ENCODE measurements around the gene TWF2. TPM values are rescaled to one million over a fixed set of nuclear protein-coding genes. Genes with fewer than 3 reads are reported as not detected.

The TWF2 gene
- total RNA-seq, 1 experiment from 2014 or later: 51.0 TPM

DNA sequence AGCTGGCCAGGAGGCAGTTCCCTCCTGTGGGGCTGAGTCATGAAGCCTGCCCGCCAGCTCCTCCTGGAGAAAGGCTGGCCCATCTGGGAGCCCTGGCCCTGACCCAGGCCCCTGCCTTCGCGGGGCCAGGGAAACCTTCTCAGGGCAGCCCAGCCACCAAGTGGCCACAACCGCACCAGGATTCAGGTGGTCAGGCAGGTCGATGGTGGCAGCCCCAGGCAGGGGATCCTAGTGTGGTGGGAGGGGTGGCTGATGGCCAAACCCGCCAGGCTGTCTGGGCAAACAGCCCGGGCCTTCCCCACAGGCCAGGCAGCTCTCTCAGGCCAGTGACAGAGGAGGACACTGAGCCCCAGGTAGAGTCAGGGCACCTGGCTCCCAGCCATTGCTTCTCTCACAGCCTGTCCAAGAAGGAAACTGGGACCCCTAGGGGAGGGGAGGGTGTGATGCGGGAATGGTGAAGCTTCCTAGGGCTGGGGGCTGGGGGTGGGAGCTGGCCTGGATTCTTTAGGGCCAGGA is 1.2 kb downstream of the TWF2 start:
- DNase-seq (ENCODE audit: low read depth): peak; percentile 96

DNA sequence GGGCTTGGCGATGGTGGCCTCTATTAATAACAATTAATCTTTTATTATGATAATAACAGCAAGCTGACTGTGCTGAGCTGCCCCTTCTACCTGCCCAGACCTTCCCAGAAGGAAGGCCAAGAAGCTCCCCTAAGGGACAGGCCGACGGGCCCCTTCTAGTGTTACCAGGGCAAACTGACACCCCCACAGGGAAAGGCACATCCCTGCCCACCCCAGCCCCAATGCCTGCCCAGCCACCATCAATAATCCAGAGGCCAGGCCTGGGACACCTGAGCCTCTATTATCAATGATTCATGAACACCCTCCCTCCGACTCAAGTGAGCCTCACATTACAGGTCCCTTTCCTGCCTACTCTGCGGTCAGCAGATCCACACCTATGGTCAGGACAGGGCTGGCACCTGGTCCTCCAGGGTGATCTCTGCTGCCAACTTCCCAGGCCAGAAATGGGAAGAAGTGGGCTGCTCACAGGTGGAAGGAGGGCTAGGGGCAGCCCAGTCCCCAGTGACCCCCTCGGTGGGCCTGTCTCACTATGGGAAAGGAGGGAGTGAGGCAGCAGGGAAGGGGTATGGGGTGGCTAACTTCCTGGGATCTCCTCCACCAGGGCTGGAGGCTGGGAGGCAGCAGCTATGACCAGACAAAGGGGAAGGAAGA is 1.8 kb downstream of the TWF2 start:
- DNase-seq (ENCODE audit: low read depth): peak; percentile 50

DNA sequence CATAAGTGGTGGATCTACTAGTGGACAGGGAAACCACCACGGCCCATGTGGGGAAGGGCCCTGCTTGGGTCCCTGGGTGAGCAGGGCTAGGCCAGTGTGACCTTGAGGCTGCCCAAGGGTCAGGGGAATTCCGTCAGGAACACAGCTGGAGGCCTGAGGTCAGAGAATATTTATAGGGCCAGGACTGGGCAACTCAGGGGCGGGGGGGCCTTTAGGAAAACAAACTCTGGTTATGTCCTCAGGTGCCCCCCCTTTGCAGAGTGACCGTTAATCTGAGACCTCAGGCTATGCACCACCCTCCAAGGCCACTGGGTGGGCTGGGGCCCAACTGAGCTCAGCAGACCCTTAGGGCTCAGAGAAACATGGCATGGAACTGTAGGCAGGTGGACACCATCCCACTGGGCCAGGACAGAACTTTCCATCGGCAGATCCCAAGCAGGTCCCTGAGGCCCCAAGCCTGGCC is 2.5 kb downstream of the TWF2 start:
- DNase-seq (ENCODE audit: low read depth): no peak

DNA sequence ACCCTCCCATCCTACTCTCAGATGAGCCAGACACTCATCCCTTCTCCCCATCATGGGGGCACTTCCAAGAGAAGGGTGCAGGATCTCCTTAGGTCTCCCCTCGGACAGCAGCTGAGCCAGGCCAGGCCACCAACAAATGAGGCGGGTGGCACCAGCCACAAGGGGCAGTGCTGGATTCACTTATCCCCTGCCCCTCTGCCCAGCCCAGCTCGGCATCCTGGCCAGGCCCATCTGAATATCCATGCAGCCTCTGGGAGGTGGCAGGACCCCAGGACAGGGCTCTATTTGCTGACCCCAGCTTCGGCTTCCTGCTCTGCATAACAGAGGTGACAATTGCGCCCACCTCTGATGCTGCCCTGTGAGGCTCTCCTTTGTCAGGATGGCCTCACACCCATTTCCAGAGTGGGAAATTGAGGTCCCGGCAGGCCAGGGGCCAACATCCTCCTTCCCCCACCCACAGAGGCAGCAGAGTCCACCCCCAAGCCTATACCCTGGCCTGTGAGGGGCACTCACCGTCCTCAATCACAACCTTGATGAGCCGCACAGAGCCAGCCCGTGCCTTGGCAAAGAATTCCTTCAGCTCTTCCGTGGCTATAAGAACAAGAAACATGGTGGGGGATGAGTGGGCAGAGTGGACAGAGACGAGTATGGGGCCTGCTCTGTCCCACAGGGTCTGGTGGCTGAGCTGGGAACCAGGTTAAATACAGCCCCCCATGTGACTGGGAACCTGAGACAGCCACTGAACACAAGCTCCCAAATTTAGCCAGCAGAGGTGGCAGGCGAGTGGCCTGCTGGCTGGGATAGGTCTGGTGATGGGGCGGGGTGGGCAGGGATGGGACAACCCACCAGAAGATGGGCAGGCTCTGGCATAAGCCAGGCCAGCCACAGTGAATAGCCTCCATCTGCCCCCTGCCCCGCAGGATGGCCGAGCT is 4.2 kb downstream of the TWF2 start:
- DNase-seq (ENCODE audit: low read depth): no peak

DNA sequence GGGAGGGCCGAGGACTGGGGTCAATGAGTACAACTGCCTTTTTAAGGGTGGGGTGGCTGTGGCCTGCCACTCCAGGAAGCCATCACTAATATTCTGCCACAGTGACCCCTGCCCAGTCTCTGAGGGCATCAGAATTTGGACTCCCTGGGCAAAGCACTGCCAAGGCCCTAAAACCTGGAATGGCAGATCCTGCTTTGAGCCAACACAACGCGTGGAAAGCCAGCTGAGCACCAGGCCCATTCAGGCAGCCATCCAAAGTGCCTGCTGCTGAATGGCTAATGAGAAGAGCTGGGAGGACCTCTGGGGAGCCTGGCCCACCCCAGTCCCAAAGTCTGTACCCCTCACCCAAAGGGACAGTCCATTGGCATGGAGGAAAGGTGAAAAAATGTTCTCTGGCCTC is 5.0 kb downstream of the TWF2 start:
- DNase-seq (ENCODE audit: low read depth): no peak

DNA sequence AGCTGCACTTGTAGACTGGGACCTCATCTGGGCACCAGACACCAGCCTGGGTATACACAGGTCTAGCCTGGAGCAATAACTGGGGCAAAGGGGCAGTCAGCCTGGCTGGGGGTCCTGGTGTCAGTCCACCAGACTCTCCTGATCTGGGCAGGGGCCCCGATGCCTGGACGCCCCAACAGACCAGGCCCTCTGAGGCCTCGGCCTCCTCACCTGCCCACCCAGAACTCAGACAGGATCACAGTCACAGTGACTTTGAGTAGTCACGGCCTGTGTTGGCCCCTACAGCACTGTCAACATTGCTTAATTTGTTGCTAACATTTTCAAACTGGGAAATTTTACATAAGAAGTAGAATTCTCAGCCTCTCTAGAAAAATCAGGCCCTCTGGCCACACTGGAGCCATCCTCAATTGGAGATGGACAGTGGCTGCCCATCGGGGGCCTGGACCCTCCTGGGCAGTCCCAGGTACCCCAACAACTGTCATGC is 5.8 kb downstream of the TWF2 start:
- no peak for DNase-seq (ENCODE audit: low read depth)

DNA sequence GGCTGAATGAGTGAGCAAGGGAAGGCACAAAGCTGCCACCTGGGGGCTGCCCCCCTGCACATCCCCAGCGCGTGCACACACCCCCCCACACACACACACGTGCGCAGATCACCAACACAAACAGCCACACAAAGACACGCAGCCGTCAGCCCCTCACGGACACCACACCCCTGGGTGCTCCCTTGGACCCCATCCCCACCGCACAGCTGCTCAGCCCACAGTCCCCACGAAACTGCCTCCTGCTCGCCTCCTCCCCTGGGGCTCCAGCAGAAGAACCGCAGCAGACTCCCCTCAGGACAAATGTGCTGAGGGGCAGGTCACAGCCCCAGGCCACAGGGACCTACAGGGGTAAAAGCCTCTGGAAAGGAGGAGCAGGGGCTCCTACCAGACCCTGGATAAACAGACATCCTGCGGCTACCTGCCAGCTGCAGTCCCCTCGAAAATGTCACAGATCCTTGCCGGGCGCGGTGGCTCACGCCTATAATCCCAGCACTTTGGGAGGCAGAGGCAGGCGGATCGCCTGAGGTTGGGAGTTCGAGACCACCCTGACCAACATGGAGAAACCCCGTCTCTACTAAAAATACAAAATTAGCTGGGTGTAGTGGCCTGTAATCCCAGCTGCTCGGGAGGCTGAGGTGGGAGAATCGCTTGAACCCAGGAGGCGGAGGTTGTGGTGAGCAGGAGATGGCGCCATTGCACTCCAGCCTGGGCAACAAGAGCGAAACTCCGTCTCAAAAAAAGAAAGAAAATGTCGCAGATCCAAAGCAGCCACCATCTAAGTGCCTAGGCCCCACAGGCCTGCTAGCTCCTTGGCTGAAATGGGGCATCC is 6.5 kb downstream of the TWF2 start:
- no peak for DNase-seq (ENCODE audit: low read depth)

DNA sequence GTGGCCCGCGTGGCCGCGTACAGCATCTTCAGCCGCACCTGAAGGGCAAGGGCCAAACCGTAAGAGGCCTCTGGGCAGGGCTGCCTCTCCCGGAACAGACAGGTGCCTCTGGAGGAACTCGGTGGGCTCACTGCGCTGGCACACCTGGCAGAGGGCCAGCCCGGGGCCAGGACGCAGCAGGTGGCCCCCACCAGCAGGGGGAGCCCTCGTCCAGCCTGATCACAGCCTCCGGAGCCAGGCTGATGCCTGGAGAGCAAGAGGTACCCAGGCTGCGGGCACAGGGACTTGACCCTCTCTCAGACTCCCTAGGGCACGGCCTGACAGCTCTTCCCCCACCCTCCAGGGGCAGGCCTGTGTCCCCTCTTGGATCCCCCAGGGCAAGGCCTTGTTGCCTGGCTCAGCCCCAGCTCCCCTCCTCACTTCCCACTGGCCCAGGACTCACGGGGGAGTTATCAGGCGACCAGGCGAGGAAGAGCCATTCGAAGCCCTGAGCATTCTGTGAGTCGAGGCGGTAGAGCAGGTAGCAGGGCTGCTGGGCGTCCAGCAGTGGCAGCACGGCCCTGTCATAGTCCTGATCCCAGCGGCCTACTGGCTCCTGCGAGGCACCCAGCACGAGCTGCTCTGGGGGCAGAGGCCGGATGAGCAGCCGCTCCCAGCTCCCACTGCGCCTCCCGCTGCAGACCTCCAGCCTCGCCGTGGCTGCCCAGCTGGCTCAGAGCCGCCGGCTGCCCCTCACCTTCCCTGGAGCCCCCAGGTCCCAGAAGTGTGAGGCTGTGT is 7.3 kb downstream of the TWF2 start:
- peak; percentile 34 for DNase-seq (ENCODE audit: low read depth)

DNA sequence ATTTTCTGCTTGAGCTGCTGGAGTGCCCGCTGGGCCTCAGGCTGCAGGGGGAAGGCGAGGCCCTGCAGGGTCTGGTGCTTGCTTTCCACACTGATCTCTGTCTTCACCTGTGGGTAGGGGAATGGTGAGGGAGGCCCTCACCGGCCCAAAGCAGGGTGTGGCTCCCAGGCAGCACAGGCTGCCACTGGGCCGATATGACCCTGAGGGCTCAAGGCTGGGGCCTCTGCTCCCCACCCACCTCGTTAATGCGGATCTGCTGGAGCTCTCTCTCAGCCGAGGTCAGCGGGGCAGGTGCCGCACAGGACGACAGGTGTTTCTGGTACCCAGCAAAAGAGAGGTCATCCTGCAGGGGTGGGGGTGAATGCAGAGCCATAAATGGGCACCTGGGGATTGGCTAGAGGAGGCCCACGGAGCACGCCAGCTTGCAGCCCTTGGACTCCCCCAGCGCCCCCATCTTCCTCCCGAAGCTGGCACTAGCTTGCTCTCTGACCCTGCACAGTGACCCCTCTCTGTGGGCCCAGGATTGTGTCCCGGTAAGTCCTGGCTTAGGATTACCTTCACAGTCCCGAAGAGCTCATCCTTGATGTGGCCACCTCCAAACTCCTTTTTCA is 8.0 kb downstream of the TWF2 start:
- no peak for DNase-seq (ENCODE audit: low read depth)

DNA sequence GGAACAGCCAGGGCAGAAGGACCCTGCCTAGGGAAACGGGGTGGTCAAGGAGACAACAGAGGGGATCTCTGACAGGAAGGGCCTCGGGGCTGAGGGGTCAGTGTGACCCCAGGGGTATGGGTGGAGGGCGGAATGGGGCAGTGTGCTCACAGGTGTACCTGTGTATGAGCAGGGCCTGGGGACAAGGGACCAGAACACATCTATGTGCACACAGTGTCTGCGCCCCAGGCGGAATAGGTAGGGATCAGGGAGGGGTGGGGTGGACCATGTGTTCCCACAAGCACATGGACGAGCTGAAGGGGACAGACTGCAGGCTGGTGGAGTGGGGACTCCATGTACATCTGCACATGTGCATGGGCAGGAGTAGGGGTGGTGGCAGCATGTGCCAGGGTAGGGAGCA is 8.5 kb downstream of the TWF2 start:
- no peak for DNase-seq (ENCODE audit: low read depth)

DNA sequence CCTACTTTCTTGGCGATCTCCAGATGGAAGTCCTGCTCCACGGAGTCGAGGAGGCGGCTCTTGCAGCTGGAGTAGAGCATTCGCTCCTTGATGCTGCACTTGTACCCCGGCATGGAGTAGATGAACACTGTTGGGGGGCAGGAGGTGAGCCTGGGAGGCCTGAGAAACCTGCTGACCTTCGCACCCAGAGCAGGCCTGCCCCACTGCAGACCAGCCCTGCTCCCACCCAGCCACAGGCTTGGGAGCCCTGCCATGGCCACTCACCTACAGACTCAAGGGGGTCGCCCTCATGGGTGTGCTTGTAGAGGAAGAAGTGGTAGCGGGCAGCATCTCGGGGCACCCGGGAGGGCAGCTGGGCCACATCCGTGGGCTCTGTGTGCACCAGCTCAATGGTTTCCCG is 9.3 kb downstream of the TWF2 start:
- DNase-seq (ENCODE audit: low read depth): no peak

DNA sequence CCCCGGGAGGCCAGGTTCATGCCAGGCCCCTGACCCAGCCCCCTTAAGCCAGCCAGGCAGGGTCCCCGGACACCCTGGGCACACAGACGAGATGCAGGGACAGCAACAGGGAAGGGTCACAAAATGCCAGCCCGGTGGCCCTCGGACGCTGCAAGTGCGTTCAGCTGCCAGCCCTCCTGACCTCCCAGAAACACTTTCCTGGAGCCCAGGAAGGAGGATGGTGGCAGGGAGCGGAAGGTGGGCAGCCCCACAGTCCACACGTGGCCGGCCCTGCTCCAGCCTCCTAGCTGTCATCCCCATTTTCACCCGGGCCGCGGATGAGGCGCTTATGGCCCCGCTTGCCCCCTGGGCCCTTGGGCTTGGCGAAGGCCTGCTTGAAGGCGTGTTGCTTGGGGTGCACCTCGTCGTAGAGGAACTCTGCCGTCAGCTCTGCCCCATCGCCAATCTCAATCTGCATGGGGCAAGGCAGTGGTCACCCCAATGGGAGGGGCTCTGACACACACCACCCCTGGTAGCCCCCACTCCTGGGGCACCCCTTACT is 10.1 kb downstream of the TWF2 start:
- DNase-seq (ENCODE audit: low read depth): no peak

DNA sequence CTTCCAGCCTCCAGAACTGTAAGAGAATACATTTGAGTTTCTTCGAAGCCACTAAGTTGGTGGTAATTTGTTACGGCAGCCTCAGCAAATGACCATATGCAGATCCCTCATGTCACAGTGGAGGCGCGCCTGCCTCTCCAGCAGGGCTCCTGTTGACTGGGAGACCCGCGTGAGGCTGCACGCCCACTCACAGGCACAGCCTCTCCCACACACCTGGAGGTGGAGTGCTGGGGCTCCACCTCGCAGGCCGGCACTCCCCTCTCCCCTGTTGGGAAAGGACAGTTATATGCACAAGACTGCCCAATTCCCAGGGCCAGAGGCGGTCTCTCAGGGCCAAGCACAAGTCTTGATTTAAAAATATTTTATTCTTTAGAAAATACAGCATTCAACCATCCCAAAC is 10.7 kb downstream of the TWF2 start:
- DNase-seq (ENCODE audit: low read depth): no peak

DNA sequence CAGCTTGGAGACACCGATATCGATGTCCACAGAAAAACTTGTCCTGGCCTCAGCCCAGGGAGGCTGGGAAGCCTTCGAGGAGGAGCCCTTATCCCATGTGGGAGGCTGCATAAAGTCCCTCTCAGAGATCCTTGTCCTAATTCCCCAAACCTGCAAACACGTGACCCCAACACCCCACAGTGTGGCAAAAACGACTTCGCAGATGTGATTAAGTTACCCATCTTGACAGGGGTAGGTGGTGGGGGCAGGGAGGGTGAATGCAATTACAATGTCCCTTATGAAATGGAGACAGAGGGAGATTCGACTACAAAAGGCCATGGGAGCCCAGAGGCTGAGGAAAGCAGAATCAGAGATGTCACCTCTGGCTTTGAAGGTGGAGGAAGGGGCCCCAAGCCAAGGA is 11.2 kb downstream of the TWF2 start:
- no peak for DNase-seq (ENCODE audit: low read depth)

DNA sequence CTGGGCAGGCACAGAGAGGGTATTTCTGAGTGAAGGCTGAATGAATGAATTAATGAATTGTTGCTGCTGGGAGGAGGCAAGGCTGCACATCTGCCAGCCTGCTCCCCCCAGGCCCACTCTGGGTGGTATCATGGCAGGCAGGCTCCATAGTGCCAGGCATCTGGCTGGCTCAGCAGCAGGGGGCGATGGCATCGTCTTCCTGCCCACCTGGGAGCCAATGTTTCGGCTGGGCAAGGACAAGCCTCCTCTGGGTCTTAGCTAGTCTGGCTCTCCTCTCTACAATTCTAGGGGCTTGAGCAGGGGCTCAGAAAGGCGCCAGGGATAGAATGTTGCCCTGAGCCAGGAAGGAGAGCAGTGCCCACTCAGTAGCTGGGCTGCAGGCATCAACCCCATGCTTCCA is 11.8 kb downstream of the TWF2 start:
- DNase-seq (ENCODE audit: low read depth): no peak

DNA sequence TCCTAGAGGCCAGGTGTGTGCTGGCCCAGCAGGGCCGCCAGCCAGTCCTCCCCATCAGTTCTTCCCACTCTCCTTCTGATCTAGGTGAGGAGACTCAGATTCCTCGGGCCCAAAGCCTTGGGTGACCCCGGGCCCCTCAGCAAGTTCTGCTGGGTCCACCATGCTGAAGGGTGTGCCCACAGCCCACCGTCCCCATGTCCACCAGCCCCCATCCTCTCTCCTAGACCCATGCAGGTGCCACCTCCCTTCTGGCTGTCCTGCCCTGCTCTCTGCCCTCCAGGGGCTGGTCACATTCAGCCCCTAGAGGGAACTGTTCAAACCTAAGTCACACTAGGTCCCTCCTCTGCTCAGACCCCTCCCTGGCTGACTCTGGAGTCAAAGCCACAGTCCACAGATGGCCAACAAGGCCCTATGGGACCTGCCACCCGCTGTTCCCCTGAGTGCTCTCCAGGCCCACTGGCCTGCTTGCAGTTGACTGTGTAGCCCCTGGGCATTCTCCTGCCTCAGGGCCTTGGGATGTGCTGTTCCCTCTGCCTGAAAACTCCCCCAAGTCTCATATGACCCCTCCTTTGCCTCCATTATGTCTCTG is 12.6 kb downstream of the TWF2 start:
- no peak for DNase-seq (ENCODE audit: low read depth)

DNA sequence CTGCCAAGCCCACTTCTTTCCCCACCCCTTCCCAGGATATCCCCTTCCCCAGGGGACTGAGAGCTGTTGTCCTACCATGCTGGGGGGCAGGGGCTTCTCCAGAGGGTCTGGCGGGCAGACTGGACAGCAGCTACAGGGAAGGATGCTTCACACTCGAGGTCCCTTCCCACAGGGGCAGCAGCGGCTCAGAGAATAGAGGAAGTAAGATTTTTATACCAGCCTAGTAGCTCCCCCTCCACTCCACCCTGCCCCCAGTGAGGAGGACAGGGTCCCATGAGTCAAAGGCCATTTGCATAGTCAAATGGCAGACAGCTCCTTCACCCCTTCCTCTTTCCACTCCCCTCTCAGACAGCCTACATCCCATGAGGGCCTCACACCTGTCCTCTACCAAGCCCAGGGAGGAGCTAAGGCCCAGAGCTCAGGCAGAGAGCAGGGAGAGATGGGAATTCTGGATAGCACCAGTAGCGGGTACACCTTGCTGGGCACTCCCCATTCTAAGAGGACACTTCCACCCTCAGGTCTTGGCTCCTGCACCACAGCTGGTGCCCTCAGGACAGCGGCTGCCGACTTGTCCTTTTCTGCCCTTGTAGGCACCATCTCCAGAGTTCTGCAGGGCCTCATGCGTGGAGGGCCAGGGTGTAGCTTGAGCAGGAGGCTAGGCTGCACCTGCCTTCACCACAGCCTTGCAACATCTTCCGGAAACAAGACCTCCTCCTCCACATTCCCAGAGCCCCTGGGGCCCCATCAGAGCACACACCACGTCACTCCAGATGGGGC is 13.3 kb downstream of the TWF2 start, which contains the start of gene TLR9:
TLR9 (minus strand) TSS at position 194 of the 777 bp plus-strand sequence; CDS start at position 78, 116 bp downstream.
- DNase-seq (ENCODE audit: low read depth): no peak

DNA sequence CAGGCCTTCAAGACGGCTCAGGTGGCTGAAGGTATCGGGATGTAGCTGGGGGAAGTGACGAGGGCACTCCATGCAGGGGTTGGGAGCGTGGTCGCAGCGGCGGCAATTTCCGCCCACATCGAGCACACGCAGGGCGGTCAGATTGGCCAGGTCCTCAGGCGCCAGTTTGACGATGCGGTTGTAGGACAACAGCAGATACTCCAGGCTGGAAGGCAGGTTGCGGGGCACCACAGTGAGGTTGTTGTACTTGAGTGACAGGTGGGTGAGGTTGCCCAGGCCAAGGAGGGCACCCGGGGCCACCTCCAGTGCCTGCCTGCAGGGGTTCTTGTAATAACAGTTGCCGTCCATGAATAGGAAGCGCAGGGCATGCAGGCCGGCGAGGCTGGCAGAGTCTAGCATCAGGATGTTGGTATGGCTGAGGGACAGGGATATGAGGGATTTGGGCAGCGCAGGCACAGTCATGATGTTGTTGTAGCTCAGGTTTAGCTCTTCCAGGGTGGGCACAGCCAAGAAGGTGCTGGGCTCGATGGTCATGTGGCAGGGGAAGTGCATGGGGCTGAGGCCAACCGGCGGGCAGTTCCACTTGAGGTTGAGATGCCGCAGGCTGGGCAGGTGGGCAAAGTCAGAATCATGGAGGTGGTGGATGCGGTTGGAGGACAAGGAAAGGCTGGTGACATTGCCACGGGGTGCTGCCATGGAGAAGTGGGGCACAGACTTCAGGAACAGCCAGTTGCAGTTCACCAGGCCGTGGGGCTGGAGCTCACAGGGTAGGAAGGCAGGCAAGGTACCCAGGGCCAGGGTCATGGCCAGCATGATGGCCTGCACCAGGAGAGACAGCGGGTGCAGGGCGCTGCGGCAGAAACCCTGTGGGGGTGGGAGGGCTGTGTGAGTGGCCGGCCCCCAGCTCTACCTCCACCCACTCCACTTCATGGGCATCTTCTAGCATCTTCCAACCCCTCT is 15.2 kb downstream of the TWF2 start:
- DNase-seq (ENCODE audit: low read depth): no peak

Data from M059J (cell line).